Measurements from ENCODE around the gene CPT1B.

The CPT1B gene

GRCh38 chr22:50585781-50586180 lies 7.6 kb upstream of the CPT1B start:
- Histone ChIP-seq H3K27me3 (ENCODE audit: low read depth) (no peaks in the 10 kb centered on the region), H3K36me3 (replicated peaks) (peaks cover 6% of the 10 kb centered on the region), H3K4me3 (no peak overlapping the region), H3K4me1 (peaks cover 12% of the 10 kb centered on the region), H3K9me3 (no peaks in the 10 kb centered on the region)
- in situ Hi-C loops (cut with MboI; ENCODE audit: low sequenced_read_pairs) = no loop called here
- no peak for DNase-seq (ENCODE audit: low spot score in 2 of 2)

DNA sequence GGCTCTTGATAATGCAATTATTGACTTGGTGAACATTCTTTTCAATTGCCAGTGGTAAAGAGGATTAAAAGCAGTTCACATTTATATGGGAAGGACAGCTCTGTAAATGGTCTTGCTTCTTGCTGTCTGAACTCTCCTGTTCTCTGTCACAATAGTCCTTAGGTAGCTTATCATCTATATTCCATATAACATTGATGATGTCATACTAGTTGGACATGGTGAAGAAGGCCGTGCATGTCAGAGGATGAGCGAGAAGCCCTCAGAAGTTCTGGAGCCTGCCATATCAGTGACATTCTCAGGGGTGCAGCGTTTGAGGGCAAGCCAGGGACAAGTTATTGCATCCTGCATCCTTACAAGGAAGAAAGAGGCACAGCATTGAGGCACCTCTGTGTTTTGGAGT lies 7.0 kb upstream of the CPT1B start:
- DNase-seq (ENCODE audit: low spot score in 2 of 2) = no peak
- Histone ChIP-seq H3K4me1 (peaks cover 12% of the 10 kb centered on the region), H3K27me3 (ENCODE audit: low read depth) (no peaks in the 10 kb centered on the region), H3K36me3 (replicated peaks) (peaks cover 10% of the 10 kb centered on the region), H3K4me3 (no peak overlapping the region), H3K9me3 (no peaks in the 10 kb centered on the region)
- in situ Hi-C loops (cut with MboI; ENCODE audit: low sequenced_read_pairs) = no loop called here

DNA sequence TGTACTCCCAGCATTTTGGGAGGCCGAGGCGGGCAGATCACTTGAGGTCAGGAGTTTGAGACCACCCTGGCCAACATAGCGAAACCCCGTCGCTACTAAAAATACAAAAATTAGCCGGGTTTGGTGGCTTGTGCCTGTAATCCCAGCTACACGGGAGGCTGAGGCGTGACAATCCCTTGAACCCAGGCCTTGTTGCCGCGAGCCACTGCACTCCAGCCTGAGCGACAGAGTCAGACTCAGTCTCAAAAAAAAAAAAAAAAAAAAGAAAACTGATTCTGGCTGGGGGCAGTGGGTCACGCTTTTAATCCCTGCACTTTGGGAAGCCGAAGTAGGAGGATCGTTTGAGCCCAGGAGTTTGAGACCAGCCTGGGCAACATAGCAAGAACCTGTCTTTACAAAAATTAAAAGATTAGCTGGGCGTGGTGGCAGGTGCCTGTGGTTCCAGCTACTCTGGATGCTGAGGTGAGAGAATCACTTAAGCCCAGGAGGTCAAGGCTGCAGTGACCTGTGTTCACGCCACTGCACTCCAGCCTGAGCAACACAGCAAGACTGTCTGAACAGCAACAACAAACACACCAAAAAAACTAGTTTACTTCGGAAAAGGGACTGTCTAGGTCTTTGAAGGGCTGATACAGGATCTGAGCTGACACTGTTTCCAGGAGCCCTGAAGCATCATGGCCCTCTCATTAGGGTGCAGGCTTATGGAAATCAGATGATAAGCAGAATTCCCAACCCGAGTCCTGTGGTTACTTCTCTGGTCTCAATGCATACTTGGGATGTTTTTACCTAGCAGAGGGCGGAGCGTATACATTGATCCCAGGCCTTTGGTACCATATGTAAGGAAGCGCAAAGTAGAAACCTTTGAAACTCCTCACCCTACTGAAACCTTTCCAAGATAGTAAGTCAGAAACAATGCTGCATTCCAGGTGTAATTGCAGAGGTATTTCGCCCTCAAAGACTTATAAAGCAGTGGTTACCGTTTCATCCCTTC lies 6.2 kb upstream of the CPT1B start:
- Histone ChIP-seq H3K4me1 (peaks cover 12% of the 10 kb centered on the region), H3K27me3 (ENCODE audit: low read depth) (no peaks in the 10 kb centered on the region), H3K4me3 (peak overlapping the region; percentile 91; the same call in 1 of the 2 replicates), H3K9me3 (no peaks in the 10 kb centered on the region), H3K36me3 (replicated peaks) (peaks cover 19% of the 10 kb centered on the region)
- in situ Hi-C loops (cut with MboI; ENCODE audit: low sequenced_read_pairs) = no loop called here
- no peak for DNase-seq (ENCODE audit: low spot score in 2 of 2)

GRCh38 chr22:50583294-50583861 lies 5.2 kb upstream of the CPT1B start:
- peak overlapping the region; percentile 91 for H3K4me3 ChIP-seq
- no peak for DNase-seq (ENCODE audit: low spot score in 2 of 2)
- H3K4me1 ChIP-seq = peaks cover 12% of the 10 kb centered on the region
- in situ Hi-C loops (cut with MboI; ENCODE audit: low sequenced_read_pairs) = no loop called here
- H3K27me3 ChIP-seq (ENCODE audit: low read depth) = no peaks in the 10 kb centered on the region
- H3K36me3 ChIP-seq (replicated peaks) = peaks cover 29% of the 10 kb centered on the region
- H3K9me3 ChIP-seq = no peaks in the 10 kb centered on the region

DNA sequence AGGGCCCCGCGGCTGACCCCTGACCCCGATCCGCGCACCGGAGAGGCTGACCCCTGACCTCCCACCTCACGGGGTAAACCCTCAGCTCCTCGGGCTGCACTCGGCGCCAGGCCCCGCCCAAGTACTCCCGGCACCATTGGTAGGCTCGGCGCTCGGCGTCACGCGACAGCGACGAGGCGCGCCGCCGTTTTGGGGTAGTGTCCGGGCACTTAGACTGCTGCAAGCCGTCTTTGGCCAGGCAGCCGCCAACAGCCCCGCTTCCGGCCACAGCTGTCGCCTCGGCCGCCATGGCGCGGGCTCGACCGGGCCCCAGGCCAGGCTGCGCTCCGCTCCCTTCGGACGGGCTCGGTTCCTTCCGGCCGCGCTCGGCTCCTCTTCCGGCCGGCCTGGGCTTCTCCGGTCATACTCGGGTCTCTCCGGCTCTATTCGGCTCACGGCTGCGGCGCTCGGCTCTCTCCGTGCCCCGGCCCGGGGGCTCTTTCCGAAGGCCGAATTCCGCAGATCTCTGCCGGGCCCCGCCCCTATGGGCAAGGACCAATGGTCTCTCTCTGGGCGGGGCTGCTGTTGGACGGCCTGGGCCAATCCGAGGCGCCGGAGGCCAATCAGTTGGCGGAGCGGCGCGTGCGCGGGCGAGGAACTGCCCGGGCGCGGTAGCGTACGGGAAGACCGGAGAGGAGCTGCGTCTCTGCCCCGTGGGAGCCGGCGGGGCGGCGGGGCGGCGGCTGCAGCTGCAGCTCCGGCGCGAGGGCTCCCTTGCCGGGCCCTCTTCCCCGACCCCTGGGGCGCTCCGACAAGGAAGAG lies 4.5 kb upstream of the CPT1B start, which contains the start of gene CHKB:
Gene CHKB, minus strand, starts transcription at position 357 of the 801 bp plus-strand sequence. Its CDS starts 68 bp downstream, at position 289.
- no peaks in the 10 kb centered on the region for H3K27me3 ChIP-seq (ENCODE audit: low read depth)
- in situ Hi-C loops (cut with MboI; ENCODE audit: low sequenced_read_pairs) = no loop called here
- peaks cover 30% of the 10 kb centered on the region for H3K36me3 ChIP-seq (replicated peaks)
- DNase-seq (ENCODE audit: low spot score in 2 of 2) = peak; percentile 98 to 99
- no peaks in the 10 kb centered on the region for H3K9me3 ChIP-seq
- peaks cover 12% of the 10 kb centered on the region for H3K4me1 ChIP-seq
- H3K4me3 ChIP-seq = peak within 1 kb of the TSS; percentile 91

GRCh38 chr22:50581950-50582492 lies 3.8 kb upstream of the CPT1B start:
- H3K36me3 ChIP-seq (replicated peaks) = peaks cover 32% of the 10 kb centered on the region

GRCh38 chr22:50581031-50581949 lies 3.1 kb upstream of the CPT1B start:
- H3K9me3 ChIP-seq = no peaks in the 10 kb centered on the region
- in situ Hi-C loops (cut with MboI; ENCODE audit: low sequenced_read_pairs) = no loop called here
- H3K27me3 ChIP-seq (ENCODE audit: low read depth) = no peaks in the 10 kb centered on the region
- H3K36me3 ChIP-seq (replicated peaks) = peaks cover 37% of the 10 kb centered on the region
- peaks cover 12% of the 10 kb centered on the region for H3K4me1 ChIP-seq
- no peak for DNase-seq (ENCODE audit: low spot score in 2 of 2)
- peak overlapping the region; percentile 91 for H3K4me3 ChIP-seq

More at GRCh38 chr22:50581950-50582492, 3.8 kb upstream of the CPT1B start:
- Histone ChIP-seq H3K27me3 (ENCODE audit: low read depth) (no peaks in the 10 kb centered on the region), H3K9me3 (no peaks in the 10 kb centered on the region), H3K4me1 (peaks cover 12% of the 10 kb centered on the region), H3K4me3 (peak overlapping the region; percentile 91)
- DNase-seq (ENCODE audit: low spot score in 2 of 2) = peak in 1 of 2 experiments; percentile 48
- in situ Hi-C loops (cut with MboI; ENCODE audit: low sequenced_read_pairs) = no loop called here

- H3K9me3 ChIP-seq = no peaks in the 10 kb centered on the region
- peaks cover 12% of the 10 kb centered on the region for H3K4me1 ChIP-seq
- in situ Hi-C loops (cut with MboI; ENCODE audit: low sequenced_read_pairs) = no loop called here
- H3K36me3 ChIP-seq (replicated peaks) = peaks cover 47% of the 10 kb centered on the region
- no peak for DNase-seq (ENCODE audit: low spot score in 2 of 2)
- H3K4me3 ChIP-seq = no peak overlapping the region
- H3K27me3 ChIP-seq (ENCODE audit: low read depth) = no peaks in the 10 kb centered on the region
Measured at GRCh38 chr22:50579752-50580151, 1.5 kb upstream of the CPT1B start.

DNA sequence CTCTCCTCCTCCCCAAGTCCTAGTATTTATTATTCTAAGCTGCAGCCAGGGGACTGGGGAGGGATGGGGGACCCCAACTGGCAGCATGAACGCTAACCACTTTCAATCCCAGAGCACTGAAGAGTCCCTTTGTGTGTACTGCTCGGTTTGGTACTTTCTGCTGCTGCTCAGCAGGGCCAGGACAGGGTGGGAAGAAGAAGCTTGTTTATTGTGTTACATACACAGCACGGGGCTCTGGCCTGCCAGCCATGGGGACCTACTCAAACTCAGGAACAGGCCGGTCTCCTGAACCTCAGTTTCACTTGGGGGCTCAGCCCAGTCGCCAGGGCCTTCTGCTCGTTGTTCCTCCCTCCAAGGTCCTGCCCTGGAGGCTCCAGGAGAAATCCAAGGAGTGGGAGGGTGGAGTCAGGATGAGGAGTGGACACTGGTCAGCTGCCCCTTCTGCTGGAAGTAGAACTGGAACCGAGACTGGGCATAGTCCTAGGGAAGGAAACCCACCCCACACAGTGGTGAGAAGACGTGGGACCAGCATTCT lies 616 bp upstream of the CPT1B start:
- H3K36me3 ChIP-seq (replicated peaks) = peaks cover 55% of the 10 kb centered on the region

DNA sequence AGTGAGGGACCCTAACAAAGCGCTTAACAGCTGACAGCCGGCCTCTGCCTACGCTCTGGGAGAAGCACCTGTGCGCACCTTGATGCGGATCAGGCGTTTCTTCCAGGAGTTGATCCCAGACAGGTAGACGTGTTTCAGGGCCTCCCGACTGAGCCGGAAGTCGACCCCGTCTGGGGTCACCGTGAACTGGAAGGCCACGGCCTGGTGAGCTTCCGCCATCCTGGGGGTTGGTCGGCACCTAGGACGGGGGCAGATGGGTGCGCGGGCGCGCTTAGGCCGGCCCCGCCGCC lies 585 bp downstream of the CPT1B start:
- Histone ChIP-seq H3K4me1 (peaks cover 7% of the 10 kb centered on the region), H3K4me3 (no peak overlapping the region), H3K36me3 (replicated peaks) (peaks cover 67% of the 10 kb centered on the region), H3K27me3 (ENCODE audit: low read depth) (no peaks in the 10 kb centered on the region), H3K9me3 (no peaks in the 10 kb centered on the region)
- no peak for DNase-seq (ENCODE audit: low spot score in 2 of 2)
- in situ Hi-C loops (cut with MboI; ENCODE audit: low sequenced_read_pairs) = no loop called here

More for the DNA sequence above, 616 bp upstream of the CPT1B start:
- in situ Hi-C loops (cut with MboI; ENCODE audit: low sequenced_read_pairs) = no loop called here
- Histone ChIP-seq H3K4me3 (no peak overlapping the region), H3K4me1 (peaks cover 11% of the 10 kb centered on the region), H3K9me3 (no peaks in the 10 kb centered on the region), H3K27me3 (ENCODE audit: low read depth) (no peaks in the 10 kb centered on the region)
- DNase-seq (ENCODE audit: low spot score in 2 of 2) = no peak

GRCh38 chr22:50576806-50577696 lies 1.2 kb downstream of the CPT1B start:
- Histone ChIP-seq H3K27me3 (ENCODE audit: low read depth) (no peaks in the 10 kb centered on the region), H3K9me3 (no peaks in the 10 kb centered on the region), H3K4me1 (peaks cover 7% of the 10 kb centered on the region), H3K36me3 (replicated peaks) (peaks cover 73% of the 10 kb centered on the region), H3K4me3 (no peak overlapping the region)
- no peak for DNase-seq (ENCODE audit: low spot score in 2 of 2)
- in situ Hi-C loops (cut with MboI; ENCODE audit: low sequenced_read_pairs) = no loop called here

GRCh38 chr22:50576070-50576469 lies 2.2 kb downstream of the CPT1B start:
- in situ Hi-C loops (cut with MboI; ENCODE audit: low sequenced_read_pairs) = no loop called here
- DNase-seq (ENCODE audit: low spot score in 2 of 2) = peak; percentile 17 to 45
- H3K36me3 ChIP-seq (replicated peaks) = peaks cover 79% of the 10 kb centered on the region

More at GRCh38 chr22:50576070-50576469, 2.2 kb downstream of the CPT1B start:
- Histone ChIP-seq H3K4me3 (no peak overlapping the region), H3K4me1 (no peaks in the 10 kb centered on the region), H3K9me3 (no peaks in the 10 kb centered on the region), H3K27me3 (ENCODE audit: low read depth) (no peaks in the 10 kb centered on the region)

Data from HAP-1 (cell line).